D341Med (cell line): Measurements from ENCODE around the gene MICAL3.

Experiments
- DNase-seq: peaks from one replicate; pipeline ENCODE4 v3.0.0; 2012; ENCODE audit warnings: low spot score

Gene MICAL3

GRCh38 chr22:17929909-17930308 is 94.5 kb downstream of the MICAL3 start:
- DNase-seq = no peak

GRCh38 chr22:17928391-17928790 is 96.0 kb downstream of the MICAL3 start:
- DNase-seq = no peak

- no peak for DNase-seq
Observed at GRCh38 chr22:17927062-17927461, 97.3 kb downstream of the MICAL3 start.

- no peak for DNase-seq
Observed at GRCh38 chr22:17926516-17926915, 97.8 kb downstream of the MICAL3 start.

GRCh38 chr22:17925431-17925841 is 98.9 kb downstream of the MICAL3 start:
- no peak for DNase-seq

- no peak for DNase-seq
Observed at GRCh38 chr22:17924735-17925364, 99.5 kb downstream of the MICAL3 start.

- no peak for DNase-seq
Observed at GRCh38 chr22:17924076-17924475, 100.3 kb downstream of the MICAL3 start.

- DNase-seq = no peak
Observed at GRCh38 chr22:17922925-17923903, 101.1 kb downstream of the MICAL3 start.

- no peak for DNase-seq
Observed at GRCh38 chr22:17921871-17922821, 102.2 kb downstream of the MICAL3 start.

GRCh38 chr22:17920992-17921650 is 103.2 kb downstream of the MICAL3 start:
- DNase-seq = no peak

GRCh38 chr22:17920145-17920605 is 104.2 kb downstream of the MICAL3 start:
- no peak for DNase-seq

- DNase-seq = no peak
Observed at GRCh38 chr22:17919276-17920144, 104.9 kb downstream of the MICAL3 start.

- DNase-seq = no peak
Observed at GRCh38 chr22:17918840-17919239, 105.5 kb downstream of the MICAL3 start.

GRCh38 chr22:17917490-17917983 is 106.8 kb downstream of the MICAL3 start:
- DNase-seq = no peak

GRCh38 chr22:17916226-17916889 is 108.0 kb downstream of the MICAL3 start:
- no peak for DNase-seq

- no peak for DNase-seq
Observed at GRCh38 chr22:17915676-17916075, 108.7 kb downstream of the MICAL3 start.

- no peak for DNase-seq
Observed at GRCh38 chr22:17915188-17915587, 109.2 kb downstream of the MICAL3 start.

GRCh38 chr22:17914474-17914873 is 109.9 kb downstream of the MICAL3 start:
- DNase-seq = no peak

GRCh38 chr22:17913801-17914347 is 110.5 kb downstream of the MICAL3 start:
- DNase-seq = no peak
